PC-3 (cell line): ENCODE measurements around the gene RASAL2.

Experiments used
- CTCF ChIP-seq: fragments of 300-600 bp; sonication (generic); conservative IDR thresholded peaks from 2 replicates; pipeline ENCODE4 v1.5.1; 2017; ENCODE audit warnings: antibody characterized with exemption, low read depth, mild to moderate bottlenecking, low read length
- EZH2 ChIP-seq: fragments of 300-600 bp; sonication (generic); IDR thresholded peaks from one replicate; pipeline ENCODE4 v1.6.1; 2017; ENCODE audit warnings: antibody characterized with exemption, mild to moderate bottlenecking, low read length; ENCODE audit not compliant: unreplicated experiment
- EZH2phosphoT487 ChIP-seq: fragments of 300-600 bp; sonication (generic); IDR thresholded peaks from 2 replicates; pipeline ENCODE4 v1.6.1; 2018; ENCODE audit warnings: mild to moderate bottlenecking, antibody characterized with exemption, low read length, borderline replicate concordance

DNA sequence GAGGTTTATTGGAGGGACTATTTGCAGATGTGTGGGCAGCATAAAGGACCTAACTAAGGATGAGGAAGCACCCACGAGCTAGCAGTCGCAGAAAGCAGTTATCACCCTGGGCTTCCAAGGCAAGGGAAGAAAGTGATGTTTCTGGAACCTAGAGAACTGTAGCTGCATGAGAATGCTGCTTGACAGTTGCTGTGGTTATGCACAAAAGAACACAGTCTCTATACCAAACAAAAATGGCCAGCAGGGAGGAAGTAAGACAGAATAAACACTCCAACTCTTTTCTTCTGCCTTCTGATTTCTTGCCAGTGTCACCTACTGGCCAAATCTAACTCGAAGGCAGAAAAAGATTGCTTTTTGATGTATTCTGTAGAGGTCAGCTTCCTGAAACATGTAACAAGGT is 190.2 kb downstream of the RASAL2 start:
- TF ChIP-seq CTCF (no peak), EZH2phosphoT487 (no peak), EZH2 (no peak)
